ENCODE results near the gene NTSR1. TPM values are rescaled to one million over a fixed set of nuclear protein-coding genes. Genes with fewer than 3 reads are reported as not detected.

The NTSR1 gene
- total and polyA plus RNA-seq, 2 of the 13 experiments (the other 11 are each of a cell fraction or from before 2014, with no cell fraction given) = 0.09 to 0.12 TPM

GRCh38 chr20:62796699-62797491 is 88.3 kb downstream of the NTSR1 start (continued):
- no peak for TF ChIP-seq HOXD1 (CRISPR knock-in tag; IDR thresholded peaks at IDR 0.05)
- TF ChIP-seq NCOA1 (CRISPR knock-in tag; IDR thresholded peaks at IDR 0.05) = no peak
- no peak for TF ChIP-seq IRF1 (CRISPR knock-in tag; IDR thresholded peaks at IDR 0.05; ENCODE audit: low read depth)
- TF ChIP-seq ZGPAT (CRISPR knock-in tag; IDR thresholded peaks at IDR 0.05) = no peak
- TF ChIP-seq ZKSCAN1 (IDR thresholded peaks at IDR 0.05; ENCODE audit: low read length) = no peak
- TF ChIP-seq ZNF331 (CRISPR knock-in tag; IDR thresholded peaks at IDR 0.05) = no peak
- TF ChIP-seq ZNF800 (CRISPR knock-in tag; IDR thresholded peaks at IDR 0.05) = no peak
- no peak for TF ChIP-seq ZNF615 (CRISPR knock-in tag; IDR thresholded peaks at IDR 0.05; ENCODE audit: borderline replicate concordance)
- peak; percentile 39; the same call in 1 of the 2 replicates for TF ChIP-seq NFE2L1 (CRISPR knock-in tag; IDR thresholded peaks at IDR 0.05; ENCODE audit: borderline replicate concordance)
- no peak for TF ChIP-seq KLF12 (CRISPR knock-in tag; IDR thresholded peaks at IDR 0.05; ENCODE audit: borderline replicate concordance)
- TF ChIP-seq NCOA5 (CRISPR knock-in tag; IDR thresholded peaks at IDR 0.05) = no peak
- no peak for TF ChIP-seq ZNF547 (CRISPR knock-in tag; IDR thresholded peaks at IDR 0.05)
- no peak for TF ChIP-seq ZNF747 (CRISPR knock-in tag; IDR thresholded peaks at IDR 0.05; ENCODE audit: borderline replicate concordance)
- no peak for TF ChIP-seq ZNF780A (CRISPR knock-in tag; IDR thresholded peaks at IDR 0.05)
- TF ChIP-seq ZNF674 (CRISPR knock-in tag; IDR thresholded peaks at IDR 0.05; ENCODE audit: low read depth) = no peak
- 0 out of 2 replicates have a peak, but pooled peaks have one; percentile 4 for TF ChIP-seq GABPB1 (CRISPR knock-in tag; IDR thresholded peaks at IDR 0.05)
- TF ChIP-seq ZNF441 (CRISPR knock-in tag; IDR thresholded peaks at IDR 0.05; ENCODE audit: borderline replicate concordance) = no peak
- TF ChIP-seq TIGD3 (CRISPR knock-in tag; IDR thresholded peaks at IDR 0.05; ENCODE audit: borderline replicate concordance) = no peak
- no peak for TF ChIP-seq MAF1 (CRISPR knock-in tag; IDR thresholded peaks at IDR 0.05; ENCODE audit: borderline replicate concordance)
- TF ChIP-seq GATAD2A (CRISPR knock-in tag; IDR thresholded peaks at IDR 0.05) = no peak
- TF ChIP-seq ZNF672 (CRISPR knock-in tag; IDR thresholded peaks at IDR 0.05) = no peak
- TF ChIP-seq GMEB1 (CRISPR knock-in tag; IDR thresholded peaks at IDR 0.05; ENCODE audit: borderline replicate concordance) = no peak
